SK-N-SH treated with all-trans-retinoic acid at 6 μM for 48 hours (cell line): ENCODE results near the gene ERGIC1.

Experiments
- CREB5 ChIP-seq: fragments of 250-450 bp; sonication (Bioruptor Pico); IDR thresholded peaks from 2 replicates; pipeline ENCODE4 v1.5.1; 2020; ENCODE audit warnings: low read depth, mild to moderate bottlenecking, moderate library complexity
- OSR1 ChIP-seq: fragments of 250-450 bp; sonication (Bioruptor Pico); IDR thresholded peaks from 2 replicates; pipeline ENCODE4 v1.8.0; 2022; ENCODE audit warnings: moderate library complexity, mild to moderate bottlenecking, inconsistent platforms
- PATZ1 ChIP-seq: fragments of 250-450 bp; sonication (Bioruptor Pico); IDR thresholded peaks from 2 replicates; pipeline ENCODE4 v1.8.0; 2020; ENCODE audit warnings: mild to moderate bottlenecking, moderate library complexity, borderline replicate concordance
- POU6F1 ChIP-seq: fragments of 250-450 bp; sonication (Bioruptor Pico); IDR thresholded peaks from 2 replicates; pipeline ENCODE4 v1.8.0; 2021; ENCODE audit warnings: low read depth, mild to moderate bottlenecking, moderate library complexity, borderline replicate concordance
- ZC3H10 ChIP-seq: fragments of 250-450 bp; sonication (Bioruptor Pico); IDR thresholded peaks from 2 replicates; pipeline ENCODE4 v1.5.1; 2021; ENCODE audit warnings: mild to moderate bottlenecking, moderate library complexity
- ZFP30 ChIP-seq: fragments of 450-650 bp; formaldehyde crosslinking; IDR thresholded peaks from 2 replicates; pipeline ENCODE4 v1.5.0; 2022; ENCODE audit warnings: mild to moderate bottlenecking, moderate library complexity

- TF ChIP-seq PATZ1 (no peak), CREB5 (CRISPR knock-in tag) (no peak), POU6F1 (CRISPR knock-in tag) (no peak), OSR1 (CRISPR knock-in tag) (no peak), ZC3H10 (CRISPR knock-in tag) (no peak), ZFP30 (CRISPR knock-in tag) (no peak)
Observed at GRCh38 chr5:172959824-172960799, 126.1 kb downstream of the ERGIC1 start.
